SK-N-SH (cell line): ENCODE data around the gene SCGN. TPM values are rescaled to one million over a fixed set of nuclear protein-coding genes. Genes with fewer than 3 reads are reported as not detected.

Experiments used
- CTCF ChIA-PET: fragments of 300-600, 350-600 bp; formaldehyde crosslinking; extraction: SDS; loops from one replicate; lab custom pipeline; 2021; lab: Yijun Ruan, JAX
- POLR2A ChIA-PET: fragments of 350-600 bp; sonication (Branson Sonifier 250); formaldehyde crosslinking; extraction: SDS; loops from one replicate; lab custom pipeline; 2020; ENCODE audit warnings: antibody characterized with exemption, inconsistent platforms; lab: Yijun Ruan, JAX
- DNase-seq: peaks from one replicate; pipeline ENCODE4 v3.0.0; 2012
- H2AFZ ChIP-seq: fragments of 200-600 bp; sonication (generic); 2 replicates; pipeline ENCODE4 v1.8.1; 2016; ENCODE audit warnings: antibody characterized with exemption, mild to moderate bottlenecking, low read depth
- H3F3A ChIP-seq: fragments of 200-600 bp; sonication (generic); replicated peaks from 2 replicates; pipeline ENCODE3; 2016; ENCODE audit warnings: antibody characterized with exemption, mild to moderate bottlenecking; ENCODE audit not compliant: insufficient read depth
- H3K27ac ChIP-seq, 2 experiments: fragments of 200-500 bp in 1 of 2; fragments of 200-600 bp in 1 of 2; sonication (Bioruptor generic) in 1 of 2; sonication (generic), shearing (Covaris generic) in 1 of 2; 2 replicates each; pipeline versions ENCODE4 v1.5.1 to v1.6.1; 2014 to 2016; ENCODE audit warnings: low read depth in 2 of 2, inconsistent platforms in 1 of 2, low read length in 1 of 2, mild to moderate bottlenecking in 1 of 2, mixed read lengths in 1 of 2
- H3K27me3 ChIP-seq: fragments of 200-600 bp; sonication (generic), shearing (Covaris generic); 2 replicates; pipeline ENCODE4 v1.6.1; 2016; ENCODE audit warnings: mixed run types; ENCODE audit not compliant: insufficient read depth
- H3K36me3 ChIP-seq, 2 experiments: fragments of 200-500 bp in 1 of 2; fragments of 200-600 bp in 1 of 2; sonication (Bioruptor generic) in 1 of 2; sonication (generic) in 1 of 2; replicated peaks in 1 of 2; 2 replicates each; pipeline versions ENCODE3 to v1.5.1; 2014 to 2016; ENCODE audit warnings: low read length in 1 of 2, mild to moderate bottlenecking in 1 of 2; ENCODE audit not compliant: insufficient read depth in 2 of 2, control insufficient read depth in 1 of 2
- H3K4me1 ChIP-seq, 2 experiments: fragments of 200-500 bp in 1 of 2; fragments of 200-600 bp in 1 of 2; sonication (Bioruptor generic) in 1 of 2; sonication (generic), shearing (Covaris generic) in 1 of 2; 2 replicates each; pipeline versions ENCODE4 v1.5.1 to v1.6.1; 2014 to 2016; ENCODE audit warnings: low read depth in 1 of 2, low read length in 1 of 2, mixed run types in 1 of 2; ENCODE audit not compliant: insufficient read depth in 2 of 2, control insufficient read depth in 1 of 2
- H3K4me2 ChIP-seq: fragments of 200-600 bp; sonication (generic), shearing (Covaris generic); 2 replicates; pipeline ENCODE4 v1.6.1; 2017; ENCODE audit warnings: mixed run types
- H3K4me3 ChIP-seq, 2 experiments: fragments of 200-500 bp in 1 of 2; fragments of 200-600 bp in 1 of 2; sonication (Bioruptor generic) in 1 of 2; sonication (generic), shearing (Covaris generic) in 1 of 2; 2 replicates each; pipeline versions ENCODE4 v1.5.1 to v1.8.1; 2014 to 2016; ENCODE audit warnings: low read depth in 2 of 2, inconsistent platforms in 1 of 2, low read length in 1 of 2, mild to moderate bottlenecking in 1 of 2, mixed read lengths in 1 of 2, moderate library complexity in 1 of 2
- H3K79me2 ChIP-seq: fragments of 200-600 bp; sonication (generic); 2 replicates; pipeline ENCODE4 v1.8.1; 2017; ENCODE audit warnings: mild to moderate bottlenecking; ENCODE audit not compliant: insufficient read depth
- H3K9ac ChIP-seq: fragments of 200-600 bp; sonication (generic); 2 replicates; pipeline ENCODE4 v1.6.1; 2017; ENCODE audit warnings: mixed run types
- H3K9me2 ChIP-seq: fragments of 200-600 bp; sonication (generic); 2 replicates; pipeline ENCODE4 v1.6.1; 2017; ENCODE audit warnings: mixed run types
- H3K9me3 ChIP-seq: fragments of 200-600 bp; sonication (generic); 2 replicates; pipeline ENCODE4 v1.6.1; 2017; ENCODE audit warnings: mixed run types, mild to moderate bottlenecking, moderate library complexity
- H4K20me1 ChIP-seq: fragments of 200-600 bp; sonication (generic); 2 replicates; pipeline ENCODE4 v1.6.1; 2017; ENCODE audit warnings: mild to moderate bottlenecking, mixed run types; ENCODE audit not compliant: insufficient read depth
- CHD2 ChIP-seq: fragments of 150-350 bp; IDR thresholded peaks from 2 replicates; pipeline ENCODE4 v1.6.1; 2018; ENCODE audit warnings: low read length; ENCODE audit not compliant: partially characterized antibody
- EP300 ChIP-seq, 2 experiments: IDR thresholded peaks; 2 replicates each; pipeline versions ENCODE4 v1.4.0 to v1.6.1; 2012; ENCODE audit warnings: borderline replicate concordance in 1 of 2, low read depth in 1 of 2, low read length in 1 of 2
- GABPA ChIP-seq: IDR thresholded peaks from 2 replicates; pipeline ENCODE4 v1.4.0; 2012; ENCODE audit warnings: low read depth, mild to moderate bottlenecking
- GATA2 ChIP-seq: sonication (generic); formaldehyde crosslinking; IDR thresholded peaks from 2 replicates; pipeline ENCODE4 v1.5.0; 2020; ENCODE audit warnings: mild to moderate bottlenecking, missing genetic modification reagents
- JUND ChIP-seq: IDR thresholded peaks from 2 replicates; pipeline ENCODE4 v1.4.0; 2012
- MXI1 ChIP-seq: IDR thresholded peaks from 2 replicates; pipeline ENCODE4 v1.6.1; 2012; ENCODE audit warnings: mild to moderate bottlenecking, low read depth, low read length, improper control_type of control experiment
- NFIC ChIP-seq: IDR thresholded peaks from 2 replicates; pipeline ENCODE4 v1.4.0; 2012; ENCODE audit warnings: borderline replicate concordance
- NRF1 ChIP-seq: IDR thresholded peaks from 2 replicates; pipeline ENCODE4 v1.6.1; 2012; ENCODE audit warnings: low read depth, mild to moderate bottlenecking, low read length
- POLR2AphosphoS5 ChIP-seq: IDR thresholded peaks from 2 replicates; pipeline ENCODE4 v1.6.1; 2012; ENCODE audit warnings: low read depth, low read length
- RCOR1 ChIP-seq: fragments of 150-350 bp; IDR thresholded peaks from 2 replicates; pipeline ENCODE4 v1.6.1; 2017; ENCODE audit warnings: antibody characterized with exemption, low read length
- RXRA ChIP-seq: IDR thresholded peaks from 2 replicates; pipeline ENCODE4 v1.4.0; 2012; ENCODE audit warnings: low read depth, mild to moderate bottlenecking, borderline replicate concordance
- SIN3A ChIP-seq: IDR thresholded peaks from 2 replicates; pipeline ENCODE4 v1.6.1; 2012; ENCODE audit warnings: low read depth, mild to moderate bottlenecking, low read length, moderate library complexity, borderline replicate concordance
- TAF1 ChIP-seq: IDR thresholded peaks from 2 replicates; pipeline ENCODE4 v1.6.1; 2012; ENCODE audit warnings: low read depth, mild to moderate bottlenecking, low read length, moderate library complexity, borderline replicate concordance
- TCF12 ChIP-seq: IDR thresholded peaks from 2 replicates; pipeline ENCODE4 v1.4.0; 2012
- YY1 ChIP-seq: IDR thresholded peaks from 2 replicates; pipeline ENCODE4 v1.4.0; 2012; ENCODE audit warnings: low read depth, mild to moderate bottlenecking
- WGBS: methylation state at CpG from one replicate; pipeline ENCODE4 v1.1.6; 2017; ENCODE audit warnings: low lambda C conversion rate; 5-methylcytosine and 5-hydroxymethylcytosine counted together
- polyA plus RNA-seq, 3 experiments: library from polyadenylated mRNA; depleted of rRNA; stranded (reverse); fragments of >200 nt; gene quantifications; 2 replicates each; pipeline ENCODE4 v1.2.3, GENCODE V29; 2012
- TF ChIP-seq, protein P1 (sequence below): IDR thresholded peaks from 2 replicates; pipeline ENCODE4 v1.4.0; 2012; ENCODE audit warnings: low read depth
- TF ChIP-seq, protein P2 (sequence below): IDR thresholded peaks from 2 replicates; pipeline ENCODE4; 2012
- TF ChIP-seq, protein P3 (sequence below): fragments of 150-350 bp; IDR thresholded peaks from 2 replicates; pipeline ENCODE4 v1.6.1; 2017; ENCODE audit warnings: antibody characterized with exemption, low read length, low read depth, borderline replicate concordance
- TF ChIP-seq, protein P4 (sequence below): IDR thresholded peaks from 2 replicates; pipeline ENCODE4 v1.6.1; 2012; ENCODE audit warnings: mild to moderate bottlenecking, low read depth, low read length, moderate library complexity

SCGN gene
- polyA plus RNA-seq, 1 of the 3 experiments (the other 2 are of a cell fraction) = not detected

DNA sequence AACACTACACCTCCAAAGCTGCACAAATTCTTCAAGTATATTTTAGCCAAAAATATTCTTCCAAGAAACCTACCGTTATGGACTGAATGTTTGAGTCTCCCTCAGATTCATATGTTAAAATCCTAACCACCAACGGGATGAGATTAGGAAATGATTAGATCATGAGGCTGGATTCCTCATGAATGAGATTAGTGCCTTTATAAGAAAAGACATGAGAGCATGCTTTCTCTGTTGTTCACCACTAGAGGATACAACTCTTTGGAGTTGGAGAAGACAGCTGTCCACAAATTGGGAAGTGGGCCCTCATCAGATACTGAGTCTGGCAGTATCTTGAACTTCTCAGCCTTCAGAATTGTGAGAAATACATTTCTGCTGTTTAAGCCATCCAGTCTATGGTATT is 95.5 kb downstream of the SCGN start:
- no peaks in the 10 kb centered on the region for H3K9me2 ChIP-seq
- ChIA-PET CTCF (interaction anchor here (0.6 to 1.1 kb wide), 3 partner anchors 10 to 508 kb away, joined by 3 read pairs; no protein-coding TSS in a partner anchor), POLR2A (no interaction called here)
- no peak overlapping the region for H3K4me2 ChIP-seq
- no peak for DNase-seq
- TF ChIP-seq NFIC (no peak), YY1 (no peak), NRF1 (no peak), RCOR1 (no peak), TAF1 (no peak), CHD2 (no peak), MXI1 (no peak), POLR2AphosphoS5 (no peak), EP300 (IDR thresholded peaks at IDR 0.05; ENCODE audit: borderline replicate concordance in 1 of 2, low read depth in 1 of 2, low read length in 1 of 2) (no peak), SIN3A (no peak), JUND (no peak), RXRA (no peak)
- TF ChIP-seq, protein P1, sequence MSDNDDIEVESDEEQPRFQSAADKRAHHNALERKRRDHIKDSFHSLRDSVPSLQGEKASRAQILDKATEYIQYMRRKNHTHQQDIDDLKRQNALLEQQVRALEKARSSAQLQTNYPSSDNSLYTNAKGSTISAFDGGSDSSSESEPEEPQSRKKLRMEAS = no peak
- H3K27me3 ChIP-seq = no peaks in the 10 kb centered on the region
- no peaks in the 10 kb centered on the region for H3K4me1 ChIP-seq
- no peaks in the 10 kb centered on the region for H3K36me3 ChIP-seq
- no peaks in the 10 kb centered on the region for H3K79me2 ChIP-seq
- no peak overlapping the region for H3K4me3 ChIP-seq
- no peak overlapping the region for H3K9ac ChIP-seq
- no peak overlapping the region for H2AFZ ChIP-seq
- 32% methylated on average over 2 of the region's 2 CpGs for WGBS
- H3K27ac ChIP-seq = no peak overlapping the region
- no peaks in the 10 kb centered on the region for H3F3A ChIP-seq
- no peaks in the 10 kb centered on the region for H3K9me3 ChIP-seq
- H4K20me1 ChIP-seq = no peaks in the 10 kb centered on the region

DNA sequence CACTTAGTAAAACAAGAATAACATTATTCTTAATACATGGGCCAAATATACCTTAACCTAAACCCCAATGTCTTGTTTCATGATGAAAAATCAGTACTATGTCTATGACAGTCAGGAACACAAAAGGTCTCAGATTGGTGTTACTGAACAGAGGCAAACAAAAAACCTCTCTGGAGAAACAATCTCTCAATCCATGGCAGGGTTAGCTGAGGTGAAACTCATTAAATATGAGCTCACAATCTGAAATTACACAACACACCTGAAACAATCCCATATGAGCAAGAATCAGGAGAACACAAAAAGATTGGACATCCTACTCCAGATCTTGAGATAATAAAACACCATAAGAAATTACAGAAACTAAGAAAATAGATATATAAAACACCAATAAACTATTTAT is 96.0 kb downstream of the SCGN start:
- Histone ChIP-seq H3K4me2 (no peak overlapping the region), H3K4me1 (no peaks in the 10 kb centered on the region)
- CTCF ChIA-PET = interaction anchor here (0.6 kb wide), 1 partner anchor 509 kb away, joined by 3 read pairs; no protein-coding TSS in a partner anchor

More for the DNA sequence above, 96.0 kb downstream of the SCGN start:
- Histone ChIP-seq H3K79me2 (no peaks in the 10 kb centered on the region), H3K36me3 (no peaks in the 10 kb centered on the region), H4K20me1 (no peaks in the 10 kb centered on the region), H3K9ac (no peak overlapping the region), H3K9me2 (no peaks in the 10 kb centered on the region), H3F3A (no peaks in the 10 kb centered on the region), H3K27ac (no peak overlapping the region), H2AFZ (no peak overlapping the region), H3K9me3 (no peaks in the 10 kb centered on the region), H3K4me3 (no peak overlapping the region), H3K27me3 (no peaks in the 10 kb centered on the region)
- no peak for DNase-seq
- TF ChIP-seq, protein P2, sequence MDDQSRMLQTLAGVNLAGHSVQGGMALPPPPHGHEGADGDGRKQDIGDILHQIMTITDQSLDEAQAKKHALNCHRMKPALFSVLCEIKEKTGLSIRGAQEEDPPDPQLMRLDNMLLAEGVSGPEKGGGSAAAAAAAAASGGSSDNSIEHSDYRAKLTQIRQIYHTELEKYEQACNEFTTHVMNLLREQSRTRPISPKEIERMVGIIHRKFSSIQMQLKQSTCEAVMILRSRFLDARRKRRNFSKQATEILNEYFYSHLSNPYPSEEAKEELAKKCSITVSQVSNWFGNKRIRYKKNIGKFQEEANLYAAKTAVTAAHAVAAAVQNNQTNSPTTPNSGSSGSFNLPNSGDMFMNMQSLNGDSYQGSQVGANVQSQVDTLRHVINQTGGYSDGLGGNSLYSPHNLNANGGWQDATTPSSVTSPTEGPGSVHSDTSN = no peak
- TF ChIP-seq SIN3A = no peak
- TF ChIP-seq GATA2 (CRISPR knock-in tag) = no peak
- TF ChIP-seq GABPA = no peak
- TF ChIP-seq, protein P3, sequence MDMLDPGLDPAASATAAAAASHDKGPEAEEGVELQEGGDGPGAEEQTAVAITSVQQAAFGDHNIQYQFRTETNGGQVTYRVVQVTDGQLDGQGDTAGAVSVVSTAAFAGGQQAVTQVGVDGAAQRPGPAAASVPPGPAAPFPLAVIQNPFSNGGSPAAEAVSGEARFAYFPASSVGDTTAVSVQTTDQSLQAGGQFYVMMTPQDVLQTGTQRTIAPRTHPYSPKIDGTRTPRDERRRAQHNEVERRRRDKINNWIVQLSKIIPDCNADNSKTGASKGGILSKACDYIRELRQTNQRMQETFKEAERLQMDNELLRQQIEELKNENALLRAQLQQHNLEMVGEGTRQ = no peak
- no peak for TF ChIP-seq YY1
- TF ChIP-seq, protein P4, sequence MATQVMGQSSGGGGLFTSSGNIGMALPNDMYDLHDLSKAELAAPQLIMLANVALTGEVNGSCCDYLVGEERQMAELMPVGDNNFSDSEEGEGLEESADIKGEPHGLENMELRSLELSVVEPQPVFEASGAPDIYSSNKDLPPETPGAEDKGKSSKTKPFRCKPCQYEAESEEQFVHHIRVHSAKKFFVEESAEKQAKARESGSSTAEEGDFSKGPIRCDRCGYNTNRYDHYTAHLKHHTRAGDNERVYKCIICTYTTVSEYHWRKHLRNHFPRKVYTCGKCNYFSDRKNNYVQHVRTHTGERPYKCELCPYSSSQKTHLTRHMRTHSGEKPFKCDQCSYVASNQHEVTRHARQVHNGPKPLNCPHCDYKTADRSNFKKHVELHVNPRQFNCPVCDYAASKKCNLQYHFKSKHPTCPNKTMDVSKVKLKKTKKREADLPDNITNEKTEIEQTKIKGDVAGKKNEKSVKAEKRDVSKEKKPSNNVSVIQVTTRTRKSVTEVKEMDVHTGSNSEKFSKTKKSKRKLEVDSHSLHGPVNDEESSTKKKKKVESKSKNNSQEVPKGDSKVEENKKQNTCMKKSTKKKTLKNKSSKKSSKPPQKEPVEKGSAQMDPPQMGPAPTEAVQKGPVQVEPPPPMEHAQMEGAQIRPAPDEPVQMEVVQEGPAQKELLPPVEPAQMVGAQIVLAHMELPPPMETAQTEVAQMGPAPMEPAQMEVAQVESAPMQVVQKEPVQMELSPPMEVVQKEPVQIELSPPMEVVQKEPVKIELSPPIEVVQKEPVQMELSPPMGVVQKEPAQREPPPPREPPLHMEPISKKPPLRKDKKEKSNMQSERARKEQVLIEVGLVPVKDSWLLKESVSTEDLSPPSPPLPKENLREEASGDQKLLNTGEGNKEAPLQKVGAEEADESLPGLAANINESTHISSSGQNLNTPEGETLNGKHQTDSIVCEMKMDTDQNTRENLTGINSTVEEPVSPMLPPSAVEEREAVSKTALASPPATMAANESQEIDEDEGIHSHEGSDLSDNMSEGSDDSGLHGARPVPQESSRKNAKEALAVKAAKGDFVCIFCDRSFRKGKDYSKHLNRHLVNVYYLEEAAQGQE = no peak
- no peak for TF ChIP-seq TCF12
- no peak for TF ChIP-seq TAF1
- POLR2A ChIA-PET = no interaction called here
